Neural progenitor cell (in vitro differentiated cells): ENCODE results near the gene SLC28A1.

Source experiments
- CTCF ChIP-seq: fragments of 200-600 bp; sonication (generic); IDR thresholded peaks from 2 replicates; pipeline ENCODE4 v1.5.1; 2017; ENCODE audit warnings: antibody characterized with exemption, mild to moderate bottlenecking
- EZH2 ChIP-seq: fragments of 200-600 bp; sonication (generic); IDR thresholded peaks from 2 replicates; pipeline ENCODE4 v1.6.1; 2017; ENCODE audit warnings: antibody characterized with exemption, mild to moderate bottlenecking, moderate library complexity
- EZH2phosphoT487 ChIP-seq: fragments of 200-600 bp; sonication (generic); IDR thresholded peaks from 2 replicates; pipeline ENCODE4 v1.6.1; 2017; ENCODE audit warnings: antibody characterized with exemption

GRCh38 chr15:84938726-84939125 is 54.3 kb downstream of the SLC28A1 start:
- TF ChIP-seq CTCF (no peak), EZH2 (no peak), EZH2phosphoT487 (no peak)
